ENCODE measurements around the gene FAM234B.
"Not testable (repeated sequence)": the region's sequence is repeated elsewhere in the genome, so short reads cannot be mapped to it uniquely, and the experiment has no call there.

Gene FAM234B

DNA sequence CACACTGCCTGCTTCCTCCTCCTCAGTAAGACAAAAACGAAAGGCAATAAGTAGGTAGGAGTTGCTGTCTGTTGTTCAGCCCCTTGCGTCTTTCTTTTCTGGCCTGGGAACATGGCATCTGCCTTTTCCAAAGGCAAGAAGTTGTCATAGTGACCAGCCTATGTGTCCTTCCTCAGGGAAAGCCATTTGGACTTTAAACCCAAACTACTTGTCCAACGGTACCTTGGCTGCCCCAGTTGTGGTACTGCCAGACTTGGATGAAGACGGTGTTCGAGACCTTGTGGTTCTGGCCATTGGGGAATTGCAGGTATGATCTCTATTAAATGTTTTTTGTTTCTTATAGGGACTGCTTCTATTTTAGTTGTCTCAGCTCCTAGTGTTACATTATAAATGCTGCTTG is 18.5 kb downstream of the FAM234B start:
- no peak for DNase-seq

DNA sequence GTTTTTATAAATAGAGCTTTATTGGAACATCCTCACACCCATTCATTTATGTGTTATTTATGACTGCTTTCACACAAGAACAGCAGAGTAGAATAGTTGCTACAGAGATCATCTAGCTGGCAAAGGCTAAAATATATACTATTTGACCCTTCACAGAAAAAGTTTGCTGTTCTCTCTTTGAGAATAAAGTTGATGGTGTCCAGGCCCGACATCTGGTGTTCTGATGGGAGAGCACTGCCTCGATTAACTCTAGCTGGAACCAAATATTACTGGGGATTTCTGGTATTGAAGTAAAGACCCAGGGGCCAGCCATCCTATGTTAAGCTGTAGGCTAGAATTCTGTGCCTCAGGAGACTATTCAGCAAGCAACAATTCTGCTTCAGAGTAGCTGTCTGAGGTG is 21.8 kb downstream of the FAM234B start:
- DNase-seq, result no peak

GRCh38 chr12:13066459-13066858 is 22.3 kb downstream of the FAM234B start:
- no peak for DNase-seq

DNA sequence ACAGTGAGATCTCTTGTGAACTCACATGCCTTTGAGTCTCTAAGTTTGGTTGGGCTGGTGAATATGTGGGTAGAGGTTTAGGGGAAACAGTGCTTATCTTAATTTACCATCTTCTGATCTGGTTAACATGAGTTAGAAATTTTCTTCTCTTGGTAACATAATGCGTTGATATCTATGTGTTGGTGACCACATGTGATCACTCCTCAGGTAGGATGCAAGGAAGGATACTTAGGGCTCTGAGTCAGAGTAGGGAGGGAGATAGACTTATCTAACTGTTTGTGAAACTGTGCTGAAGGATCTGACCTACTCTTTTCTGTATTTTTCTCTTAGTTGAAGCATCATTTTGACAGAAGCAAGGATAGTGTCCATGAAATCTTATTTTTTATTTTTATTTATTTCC is 23.1 kb downstream of the FAM234B start:
- no peak for DNase-seq

- no peak for DNase-seq
These were observed 25.2 kb downstream of the FAM234B start for GRCh38 chr12:13069380-13069779.

DNA sequence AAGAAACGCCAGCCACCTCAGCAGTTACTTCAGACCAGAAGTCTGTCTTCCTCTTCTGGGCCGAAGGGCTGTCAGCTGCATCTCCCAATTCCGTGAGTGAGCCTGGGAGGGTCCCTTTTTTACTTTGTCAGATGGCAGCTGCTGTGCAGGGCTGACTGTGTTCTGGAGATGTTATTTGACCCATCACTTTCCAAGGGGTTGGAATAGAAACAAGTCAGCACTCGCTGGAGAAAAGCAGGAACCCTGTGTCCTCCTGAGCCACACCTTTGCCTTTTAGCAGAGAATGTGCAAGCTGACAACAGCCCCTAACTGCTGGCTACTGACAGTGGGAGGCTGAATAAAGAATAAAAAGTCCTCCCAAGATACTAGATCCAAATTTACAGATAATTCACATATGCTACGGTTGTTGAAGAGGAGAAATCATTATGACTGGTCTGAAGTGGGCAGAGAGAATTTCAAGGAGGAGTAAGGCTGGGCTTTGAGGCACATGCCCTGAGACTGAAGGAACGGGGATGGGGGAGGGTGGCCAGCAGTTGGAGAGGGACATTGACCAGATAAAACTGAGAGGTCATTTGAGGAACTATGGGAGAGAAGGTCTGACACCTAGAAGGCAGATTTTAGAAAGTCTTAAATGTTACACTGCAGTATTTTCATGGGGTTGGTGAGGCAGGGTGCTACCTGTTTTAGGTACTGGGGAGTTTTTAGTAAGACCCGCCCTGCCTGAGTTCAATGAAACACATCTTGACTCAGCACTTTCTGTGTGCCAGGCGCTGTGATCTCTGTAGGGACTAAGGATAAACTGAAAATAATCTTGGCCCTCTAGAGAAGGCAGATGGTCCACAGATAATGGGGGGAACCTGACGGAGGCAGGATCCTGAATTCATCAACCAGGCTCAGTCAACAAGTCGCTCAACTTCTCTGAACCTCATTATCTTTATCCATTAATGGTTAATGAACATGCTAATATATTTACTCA is 27.4 kb downstream of the FAM234B start:
- DNase-seq, result no peak

GRCh38 chr12:13073173-13073572 is 29.0 kb downstream of the FAM234B start:
- no peak for DNase-seq

GRCh38 chr12:13074396-13075117 is 30.4 kb downstream of the FAM234B start:
- DNase-seq, result no peak

- DNase-seq, result no peak
These were observed 30.9 kb downstream of the FAM234B start for GRCh38 chr12:13075118-13075480.

DNA sequence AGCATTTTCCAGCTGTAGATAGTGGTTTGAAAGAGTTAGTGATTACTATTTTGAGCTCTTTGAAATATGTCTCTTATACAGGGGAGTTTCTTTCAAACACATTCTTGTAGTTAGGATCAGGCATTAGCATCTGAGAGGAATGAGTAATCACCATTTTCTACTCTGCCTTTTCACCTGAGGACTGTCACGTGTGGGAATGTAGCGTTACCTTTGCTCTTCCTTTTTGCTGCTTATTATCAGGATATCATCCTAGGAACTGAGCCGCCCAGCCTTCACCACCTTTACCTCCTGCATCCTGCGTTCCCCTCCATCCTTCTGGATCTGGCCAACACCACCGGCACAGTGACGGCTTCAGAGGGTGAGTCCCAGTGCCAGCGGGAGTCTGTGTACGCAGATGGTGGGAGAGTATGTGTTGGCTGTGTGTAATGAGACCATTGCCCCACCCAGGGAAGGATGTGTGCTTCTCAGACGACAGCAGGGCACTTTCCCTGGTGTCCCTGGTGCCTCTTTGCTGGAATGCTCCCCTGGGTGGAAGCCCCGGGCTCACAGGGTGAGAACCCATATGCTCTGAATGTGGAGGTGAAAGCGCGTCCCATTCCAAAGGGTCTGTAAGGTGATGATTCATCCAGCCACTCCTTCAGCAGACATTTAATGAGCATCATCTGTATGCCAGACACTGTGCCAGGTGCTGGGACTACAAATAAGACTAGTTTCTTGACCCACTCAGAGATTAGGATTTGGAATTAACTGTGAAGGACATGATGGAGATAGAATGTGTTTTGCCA is 31.8 kb downstream of the FAM234B start:
- no peak for DNase-seq

- no peak for DNase-seq
These were observed 35.3 kb downstream of the FAM234B start for GRCh38 chr12:13079440-13079906.

GRCh38 chr12:13080266-13080665 is 36.1 kb downstream of the FAM234B start:
- DNase-seq, result no peak

DNA sequence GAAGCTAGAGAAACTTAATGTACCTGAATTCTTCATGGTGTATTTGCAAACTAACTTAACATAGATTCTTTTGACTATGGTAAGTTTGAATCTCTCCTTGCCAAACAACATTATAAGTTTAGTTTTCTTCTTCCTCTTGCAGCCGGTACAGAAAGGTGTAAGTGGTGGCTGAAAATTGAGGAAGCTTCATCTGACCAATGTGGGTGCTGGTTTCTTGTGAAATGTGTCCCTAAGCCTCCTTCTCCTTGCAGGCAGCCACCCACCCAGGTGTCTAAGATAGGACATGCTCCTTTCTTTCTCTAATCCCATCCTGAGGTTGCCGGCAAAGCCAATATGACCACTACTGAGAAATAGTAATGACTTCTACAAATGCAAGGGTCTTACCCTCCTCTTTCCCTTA is 38.7 kb downstream of the FAM234B start:
- no peak for DNase-seq

- not testable (repeated sequence) for DNase-seq
These were observed 39.5 kb downstream of the FAM234B start for GRCh38 chr12:13083638-13084037.

DNA sequence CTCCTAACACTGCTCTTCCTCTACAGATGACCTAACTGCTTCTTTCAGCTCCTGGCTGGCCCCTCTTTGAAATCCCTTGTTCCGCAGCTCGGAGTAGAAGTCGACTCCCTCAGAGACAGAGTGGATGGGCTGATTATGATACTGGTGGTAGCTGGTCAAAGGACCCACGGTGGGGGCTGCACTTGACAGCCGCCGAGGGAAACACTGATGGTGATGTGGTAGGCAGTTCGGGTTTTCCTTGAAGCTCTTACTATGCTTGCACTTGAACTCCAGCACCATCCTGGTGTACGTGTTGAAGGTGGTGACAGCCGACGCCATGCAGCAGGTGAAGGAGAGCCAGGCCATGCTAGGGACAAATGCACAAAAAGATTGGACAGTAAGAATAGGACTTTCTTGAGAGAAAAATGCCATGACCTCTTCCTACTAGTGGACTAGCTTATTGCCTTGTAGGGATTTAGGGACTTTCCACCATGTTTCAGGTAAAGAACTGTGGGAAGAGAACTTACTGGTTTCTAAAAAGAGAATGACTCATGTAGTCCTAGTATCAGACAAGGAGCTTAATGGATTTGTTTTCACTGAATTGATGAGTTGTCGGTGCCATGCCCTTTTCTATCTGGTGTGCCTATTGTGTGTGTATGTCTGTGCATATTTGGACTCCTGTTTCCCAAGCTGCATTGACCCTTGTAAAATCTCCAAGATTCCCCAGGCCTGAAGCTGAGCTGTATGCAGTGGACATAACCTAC is 40.9 kb downstream of the FAM234B start:
- no peak for DNase-seq

GRCh38 chr12:13085968-13086686 is 41.9 kb downstream of the FAM234B start:
- no peak for DNase-seq

DNA sequence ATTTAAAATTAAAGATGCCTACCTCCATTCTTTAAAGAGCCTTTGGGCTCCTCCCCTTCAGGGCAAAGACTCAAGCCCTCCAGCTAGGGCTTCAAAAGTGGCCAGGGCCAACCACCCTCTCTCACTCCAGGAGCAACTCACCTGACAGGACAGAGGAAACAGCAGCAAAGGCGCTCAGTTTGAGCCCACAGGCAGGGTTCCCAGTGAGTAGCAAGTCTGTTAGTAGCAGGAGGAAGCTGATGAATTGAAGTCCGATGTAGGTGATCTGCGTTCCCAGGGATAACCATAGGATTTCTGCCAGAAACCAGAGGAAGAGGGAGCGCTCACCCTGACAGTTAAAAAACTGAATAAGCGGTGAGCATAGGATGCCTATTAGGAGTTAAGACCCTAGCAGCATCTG is 43.6 kb downstream of the FAM234B start:
- no peak for DNase-seq

GRCh38 chr12:13088496-13088895 is 44.3 kb downstream of the FAM234B start:
- no peak for DNase-seq

- no peak for DNase-seq
These were observed 45.9 kb downstream of the FAM234B start for GRCh38 chr12:13090054-13090453.

DNA sequence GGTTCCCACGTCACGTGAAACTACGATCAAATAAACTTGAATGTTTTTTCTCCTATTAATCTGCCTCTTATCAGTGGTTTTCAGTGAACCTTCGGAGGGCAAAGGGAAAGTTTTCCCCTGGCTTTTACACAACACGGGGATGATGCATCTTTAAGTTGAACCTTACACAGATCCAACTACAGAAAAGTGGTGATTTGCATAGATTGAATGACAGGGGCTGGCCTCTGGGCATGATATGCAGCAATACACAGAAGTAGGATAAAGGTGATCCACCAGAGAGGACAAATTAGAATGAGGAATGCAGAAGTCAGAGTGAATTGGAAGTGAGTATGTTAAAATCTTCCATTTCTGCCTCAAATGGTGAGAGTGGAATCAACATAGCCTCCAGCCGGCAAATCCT is 47.7 kb downstream of the FAM234B start:
- DNase-seq, result no peak

- no peak for DNase-seq
These were observed 49.1 kb downstream of the FAM234B start for GRCh38 chr12:13093191-13093847.
